Medulla oblongata (tissue), 1 donor: ENCODE data around the gene OR4Q2.
"Not testable (repeated sequence)": the region's sequence is repeated elsewhere in the genome, so short reads cannot be mapped to it uniquely, and the experiment has no call there.

Source experiments
- DNase-seq: peaks from one replicate; pipeline ENCODE4 v3.0.0-alpha.2; 2015; ENCODE audit errors: extremely low spot score

OR4Q2 gene

DNA sequence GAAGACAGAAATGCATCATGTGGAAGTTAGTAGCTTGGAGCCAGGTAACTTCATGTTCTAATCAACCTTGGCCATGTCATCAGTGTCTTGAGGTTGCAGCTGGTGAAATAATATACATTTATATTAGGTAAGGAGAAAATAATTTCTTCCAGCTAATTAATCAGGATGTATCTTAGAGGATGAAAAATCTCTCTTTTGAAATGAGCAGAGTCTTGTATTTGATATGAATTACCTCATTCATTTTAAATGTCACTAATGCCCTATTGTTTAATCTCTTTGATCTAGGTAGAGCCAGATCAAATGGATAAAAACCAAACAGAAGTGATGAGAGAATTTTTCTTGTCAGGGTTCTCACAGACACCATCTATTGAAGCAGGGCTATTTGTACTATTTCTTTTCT is at the start of gene OR4Q2:
Gene OR4Q2 (plus strand): TSS at position 301 of the 400 bp plus-strand sequence.
- DNase-seq: no peak

DNA sequence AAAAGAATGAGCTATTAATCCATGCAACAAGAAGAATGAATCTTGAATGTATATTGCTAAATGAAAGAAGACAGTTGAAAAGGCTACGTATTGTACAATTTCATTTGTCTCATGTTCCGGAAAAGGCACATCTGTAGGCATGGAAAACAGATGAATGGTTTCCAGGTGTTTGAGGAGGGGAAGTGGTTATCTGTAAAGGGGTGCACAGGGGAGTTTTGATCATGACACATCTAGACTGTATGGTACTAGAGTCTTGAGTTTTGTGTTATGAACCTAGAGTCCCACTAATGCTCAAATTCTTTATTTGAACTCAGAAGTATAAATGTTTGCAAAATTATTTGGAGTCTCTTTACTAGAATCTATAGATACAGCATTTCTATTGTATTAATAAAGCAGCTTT is 32.2 kb upstream of the OR4Q2 start:
- DNase-seq: not testable (repeated sequence)

DNA sequence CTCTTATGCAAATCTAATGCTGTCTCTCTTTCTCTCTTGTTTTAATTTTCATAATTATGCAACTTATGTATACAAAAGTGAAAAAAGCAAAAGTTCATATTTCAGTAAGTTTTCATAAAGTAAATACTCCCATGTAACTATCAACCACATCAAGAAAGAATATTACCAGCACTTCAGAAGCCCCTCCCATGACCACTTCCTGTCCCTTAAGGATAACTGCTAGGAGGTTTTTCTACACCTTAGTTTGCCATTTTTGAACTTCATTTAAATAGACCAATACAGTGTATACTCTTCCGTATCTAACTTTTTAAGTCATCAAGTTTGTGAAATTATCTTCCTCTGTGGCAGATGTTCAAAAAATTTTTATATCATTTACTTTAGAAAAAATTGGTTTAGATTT is 27.1 kb upstream of the OR4Q2 start:
- DNase-seq: no peak

DNA sequence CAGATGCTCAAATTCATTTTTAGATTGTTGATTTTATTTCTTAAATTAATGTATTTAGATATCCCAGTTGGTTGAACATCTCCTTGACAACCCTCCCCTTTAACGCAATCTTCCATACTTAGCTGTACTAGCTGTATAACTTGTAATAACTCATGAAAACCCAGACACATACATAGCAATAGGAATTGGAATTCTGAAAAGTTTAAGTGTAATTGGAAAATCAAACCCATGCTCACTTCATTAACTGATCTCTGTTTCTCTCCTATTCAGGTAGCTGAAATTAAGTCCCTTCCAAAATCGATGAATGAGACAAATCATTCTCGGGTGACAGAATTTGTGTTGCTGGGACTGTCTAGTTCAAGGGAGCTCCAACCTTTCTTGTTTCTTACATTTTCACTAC is 26.7 kb upstream of the OR4Q2 start, which contains the start of gene OR4K15:
Gene OR4K15 (plus strand): TSS at position 301 of the 400 bp plus-strand sequence. CDS start 0 bp downstream, at position 301.
- no peak for DNase-seq

DNA sequence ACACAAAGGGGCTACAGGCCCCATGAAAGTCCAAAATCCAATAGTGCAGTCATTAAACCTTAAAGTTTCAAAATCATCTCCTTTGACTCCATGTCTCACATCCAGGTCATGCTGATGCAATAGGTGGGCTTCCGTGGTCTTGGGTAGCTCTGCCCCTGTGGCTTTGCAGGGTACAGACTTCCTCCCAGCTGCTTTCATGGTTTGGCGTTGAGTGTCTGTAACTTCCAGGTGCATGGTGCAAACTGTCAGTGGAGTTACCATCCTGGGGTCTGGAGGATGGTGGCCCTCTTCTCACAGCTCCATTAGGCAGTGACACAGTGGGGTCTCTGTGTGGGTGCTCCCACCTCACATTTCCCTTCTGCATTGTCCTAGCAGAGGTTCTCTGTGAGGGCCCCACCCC is 8.5 kb upstream of the OR4Q2 start:
- no peak for DNase-seq

DNA sequence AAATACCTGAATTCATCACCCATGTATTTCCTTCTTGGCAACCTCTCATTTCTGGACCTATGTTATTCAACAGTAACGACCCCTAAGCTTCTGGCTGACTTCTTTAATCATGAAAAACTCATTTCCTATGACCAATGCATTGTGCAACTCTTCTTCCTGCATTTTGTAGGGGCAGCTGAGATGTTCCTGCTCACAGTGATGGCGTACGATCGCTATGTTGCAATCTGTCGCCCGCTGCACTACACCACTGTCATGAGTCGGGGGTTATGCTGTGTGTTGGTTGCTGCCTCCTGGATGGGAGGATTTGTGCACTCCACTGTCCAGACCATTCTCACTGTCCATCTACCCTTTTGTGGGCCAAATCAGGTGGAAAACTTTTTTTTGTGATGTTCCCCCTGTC is 356 bp downstream of the OR4Q2 start:
- no peak for DNase-seq

DNA sequence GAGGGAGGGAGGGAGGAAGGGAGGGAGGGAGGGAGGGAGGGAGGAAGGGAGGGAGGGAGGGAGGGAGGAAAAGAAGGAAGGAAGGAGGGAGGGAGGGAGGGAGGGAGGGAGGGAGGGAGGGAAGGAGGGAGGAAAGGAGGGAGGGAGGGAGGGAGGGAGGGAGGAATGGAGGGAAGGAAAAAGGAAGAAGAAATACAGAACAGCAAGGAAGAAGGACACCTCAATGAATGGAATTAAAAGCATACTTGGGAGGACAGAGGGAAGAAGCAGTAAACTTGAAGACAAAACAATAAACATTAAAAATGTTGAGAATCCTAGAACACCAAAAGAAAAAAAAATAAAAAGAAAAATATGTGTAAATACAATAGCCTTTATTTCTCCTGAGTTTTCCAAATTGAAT is 6.2 kb downstream of the OR4Q2 start:
- no peak for DNase-seq

DNA sequence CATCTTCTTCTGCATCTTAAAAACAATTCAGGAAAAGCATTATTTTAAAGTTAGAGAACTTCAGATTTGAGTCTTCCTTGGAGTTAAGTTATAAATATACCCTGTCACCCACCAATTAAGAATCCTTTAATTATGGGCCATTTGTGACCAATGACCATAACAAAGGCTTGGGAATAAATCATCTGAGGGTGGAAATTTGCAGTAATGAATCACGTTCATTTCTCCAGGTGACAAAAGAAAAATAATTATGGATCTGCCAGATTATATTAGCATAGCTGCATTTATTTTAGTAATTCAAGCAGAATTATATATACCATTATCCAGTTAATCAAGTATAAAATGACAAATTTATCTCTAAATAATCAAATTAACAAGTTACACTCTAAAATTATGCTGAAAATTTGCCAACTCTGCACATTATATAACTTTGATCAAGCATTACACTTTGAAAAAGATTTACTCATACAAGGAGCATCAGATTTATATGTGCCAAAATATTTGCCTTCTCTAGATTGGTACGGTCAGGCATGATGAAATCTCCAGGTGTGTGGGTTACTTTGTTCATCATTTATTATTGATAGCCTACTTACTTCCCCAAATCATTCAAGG is 17.4 kb downstream of the OR4Q2 start, which contains the start of gene OR4K14:
Gene OR4K14 (minus strand): TSS at position 51 of the 609 bp plus-strand sequence. CDS start 4,114 bp downstream, outside the sequence.
- DNase-seq: no peak

DNA sequence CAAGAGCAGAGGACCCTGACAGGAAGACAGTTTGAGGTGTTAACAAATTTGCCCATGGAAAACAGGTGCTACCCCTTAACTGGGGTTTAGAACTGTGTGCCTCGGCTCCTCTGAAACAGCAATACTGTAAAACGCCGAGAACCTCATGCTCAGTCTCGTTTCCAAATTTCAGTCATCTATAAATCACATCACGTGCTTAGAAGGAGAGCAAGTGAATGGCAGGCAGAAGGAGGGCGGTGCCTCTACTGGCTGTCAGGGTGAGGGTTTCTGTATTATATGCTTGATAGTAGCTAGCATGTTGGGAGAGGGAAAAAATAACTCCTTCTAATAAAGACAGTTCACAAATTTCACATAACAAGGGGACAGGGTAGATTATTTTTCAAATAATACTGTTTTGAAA is 29.1 kb downstream of the OR4Q2 start:
- DNase-seq: no peak

DNA sequence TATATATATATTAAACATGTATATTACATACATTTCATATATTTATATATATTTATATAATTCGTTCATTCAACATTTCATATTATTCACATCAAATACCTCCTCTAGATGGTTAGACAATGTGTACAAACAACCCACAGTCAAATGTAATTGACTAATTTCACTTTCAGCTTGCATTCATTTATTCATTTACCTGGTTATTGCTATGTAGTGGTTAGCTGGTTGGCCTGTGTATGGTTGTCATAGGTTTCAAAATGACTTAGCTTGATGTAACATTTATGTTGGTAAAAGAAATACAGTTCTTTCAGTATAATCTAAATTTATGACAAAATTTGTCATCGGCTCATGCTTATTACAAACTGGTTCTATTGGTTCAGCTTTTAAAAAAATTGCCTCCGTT is 33.5 kb downstream of the OR4Q2 start:
- no peak for DNase-seq

DNA sequence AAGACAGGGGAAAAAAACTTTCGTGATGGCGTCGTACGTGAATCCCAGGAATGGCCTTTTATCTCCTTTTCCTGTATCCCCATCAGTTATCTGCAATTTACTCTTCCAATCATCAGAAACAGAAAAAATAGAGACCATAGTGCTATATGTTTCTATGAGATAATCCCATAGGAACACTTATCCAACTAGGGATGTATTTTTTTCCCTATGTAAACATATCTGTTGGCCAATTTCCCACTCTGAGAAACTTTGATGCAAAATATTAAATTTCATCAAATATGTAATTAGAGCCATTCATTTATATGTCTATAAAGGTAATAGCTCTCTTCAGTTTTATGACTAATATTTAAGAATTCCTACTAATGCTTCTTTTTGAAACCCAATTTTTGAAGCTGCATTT is 34.0 kb downstream of the OR4Q2 start, which contains the start of gene OR4K13:
Gene OR4K13 (minus strand): TSS at position 101 of the 400 bp plus-strand sequence. CDS start 1,280 bp downstream, outside the sequence.
- DNase-seq: no peak

DNA sequence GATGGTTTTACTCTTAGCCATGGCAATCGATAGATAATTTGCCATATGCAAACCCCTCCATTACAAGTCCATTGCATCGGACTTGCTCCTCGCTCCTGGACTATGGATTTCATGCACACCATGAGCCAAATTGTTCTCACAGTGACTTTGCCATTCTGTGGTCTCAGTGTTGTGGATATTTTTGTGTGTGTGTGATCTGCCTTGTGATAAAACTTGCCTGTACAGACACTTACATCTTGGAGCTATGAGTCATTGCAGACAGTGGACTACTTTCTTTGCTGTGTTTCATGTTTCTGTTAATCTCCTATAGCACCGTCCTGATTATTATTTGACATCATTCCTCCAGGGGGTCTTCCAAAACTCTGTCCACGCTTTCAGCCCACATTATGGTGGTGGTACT is 42.3 kb downstream of the OR4Q2 start:
- DNase-seq: no peak

DNA sequence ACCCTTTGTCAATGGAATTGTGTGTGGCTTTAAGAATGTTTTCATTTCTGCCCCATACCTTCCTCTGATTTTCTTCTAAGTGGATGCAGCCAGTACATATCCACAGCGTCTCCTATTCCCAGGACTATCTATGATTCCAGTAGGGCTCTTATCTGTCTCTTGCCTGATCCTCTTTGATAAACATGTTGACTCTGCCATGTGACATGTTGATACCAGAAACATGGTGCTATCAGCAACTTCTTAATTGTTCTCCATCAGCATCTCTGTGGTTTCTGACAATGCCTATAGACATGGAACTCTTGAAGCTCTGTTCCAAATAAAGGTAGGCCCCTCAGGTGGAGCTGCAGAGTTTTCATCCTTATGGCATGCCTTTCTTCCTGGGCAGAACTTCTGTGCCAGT is 46.2 kb downstream of the OR4Q2 start:
- no peak for DNase-seq
